ENCODE results near the gene KAT2A.
A peak's percentile ranks its signal among the peaks of the same experiment; 100 is the strongest.

The KAT2A gene

DNA sequence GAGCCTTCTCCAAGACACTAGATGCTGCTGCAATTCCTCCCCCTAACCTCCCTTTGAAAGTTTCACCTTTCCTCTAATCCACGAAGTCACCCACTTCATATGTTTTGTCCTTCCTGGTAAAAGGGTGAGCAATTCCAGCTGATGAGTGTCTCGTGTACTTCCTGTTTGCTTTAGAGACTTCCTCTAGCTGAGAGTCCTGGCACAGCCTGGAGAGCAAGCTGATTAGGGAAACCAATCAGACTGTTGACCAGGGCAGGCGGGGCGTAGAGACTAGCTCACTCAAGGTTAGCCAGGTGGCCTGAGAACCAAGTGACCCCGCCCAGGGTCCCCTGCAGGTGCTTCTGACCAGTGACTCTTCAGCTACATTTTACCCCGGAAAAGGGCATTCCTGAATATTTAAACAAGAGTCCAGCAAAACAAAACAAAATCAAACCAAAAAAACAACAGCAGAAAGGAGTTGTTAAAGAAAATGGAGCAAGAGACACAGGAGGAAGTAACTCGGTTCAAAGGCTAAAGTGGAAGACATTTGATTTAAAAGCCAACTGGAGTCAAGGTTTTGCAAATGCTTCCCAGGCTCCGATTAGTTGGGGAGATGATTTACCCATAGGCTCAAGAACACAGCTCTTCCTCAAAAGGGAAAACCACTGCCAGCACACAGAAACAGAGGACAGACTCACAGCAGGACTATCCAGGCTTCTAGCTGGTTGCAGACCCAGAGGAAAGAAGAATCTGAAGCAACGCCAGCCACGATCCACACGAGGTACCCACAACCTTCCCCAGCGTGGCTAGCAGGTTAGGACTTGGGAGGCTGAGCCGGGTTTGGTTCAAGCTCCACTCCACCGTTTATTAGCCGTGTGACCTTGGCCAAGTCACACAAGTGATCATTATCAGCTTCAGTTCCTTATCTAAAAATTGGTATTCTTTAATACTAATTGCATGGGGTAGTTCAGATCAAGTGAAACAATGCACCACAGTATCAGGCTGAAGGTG lies 14.8 kb upstream of the KAT2A start:
- no peak for DNase-seq (ENCODE audit: low read depth)

DNA sequence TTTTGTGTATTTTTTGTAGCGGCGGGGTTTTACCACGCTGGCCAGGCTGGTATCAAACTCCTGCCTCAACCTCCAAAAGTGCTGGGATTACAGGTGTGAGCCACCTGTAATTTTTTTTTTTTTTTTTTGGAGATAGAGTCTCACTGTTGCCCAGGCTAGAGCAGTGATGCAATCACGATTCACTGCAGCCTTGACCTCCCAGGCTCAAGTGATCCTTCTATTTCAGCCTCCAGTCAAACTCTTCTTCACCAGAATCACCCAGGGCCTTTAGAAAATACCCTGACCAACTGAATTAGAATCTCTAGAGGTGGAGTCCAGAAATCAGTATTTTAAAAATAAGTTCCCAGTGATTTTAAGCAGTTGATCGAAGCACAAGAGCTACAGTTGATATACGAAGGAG lies 14.0 kb upstream of the KAT2A start:
- DNase-seq (ENCODE audit: low read depth), result no peak

GRCh38 chr17:42133461-42134041 lies 12.4 kb upstream of the KAT2A start:
- DNase-seq (ENCODE audit: low read depth), result no peak

DNA sequence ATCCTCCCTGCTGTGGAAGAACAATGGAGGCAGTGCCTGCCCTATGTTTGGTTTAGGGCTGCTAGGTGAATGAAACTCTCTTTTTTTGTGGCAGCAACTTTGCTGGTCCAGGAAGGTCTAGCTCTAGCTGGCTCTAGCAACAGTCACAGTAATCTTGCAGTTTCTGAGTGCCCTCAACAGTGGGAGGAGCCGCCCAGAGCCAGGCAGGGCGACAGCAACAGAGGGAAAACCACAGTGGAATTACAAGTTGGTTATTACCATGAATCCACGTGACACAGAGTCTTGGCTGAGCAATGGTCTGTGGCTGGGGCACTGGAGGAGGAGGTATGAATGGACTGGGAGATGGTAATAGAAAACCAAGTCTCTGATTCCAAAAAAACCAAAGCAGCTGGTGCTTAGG lies 11.8 kb upstream of the KAT2A start:
- no peak for DNase-seq (ENCODE audit: low read depth)

DNA sequence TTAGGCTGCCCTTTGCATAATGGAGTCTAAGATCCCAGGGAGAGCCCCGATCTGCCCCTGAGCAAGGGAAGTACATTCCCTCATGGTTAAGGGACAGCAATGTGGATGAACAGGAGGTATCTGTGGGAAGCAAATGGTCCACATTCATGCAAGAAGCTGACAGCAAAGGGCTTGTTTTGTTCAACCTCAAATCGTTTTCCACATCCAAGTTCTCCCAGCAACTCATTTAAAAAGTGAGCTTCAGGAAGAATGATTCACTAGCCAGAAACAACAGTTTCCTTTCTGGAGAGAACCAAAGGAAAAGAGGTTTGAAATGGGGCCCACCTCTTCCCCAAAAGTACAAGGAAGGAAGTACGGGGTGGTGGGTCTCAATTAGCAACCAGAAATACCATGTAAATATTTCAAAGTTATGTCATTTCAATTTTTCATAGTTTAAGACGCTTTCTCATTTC lies 10.8 kb upstream of the KAT2A start:
- no peak for DNase-seq (ENCODE audit: low read depth)

DNA sequence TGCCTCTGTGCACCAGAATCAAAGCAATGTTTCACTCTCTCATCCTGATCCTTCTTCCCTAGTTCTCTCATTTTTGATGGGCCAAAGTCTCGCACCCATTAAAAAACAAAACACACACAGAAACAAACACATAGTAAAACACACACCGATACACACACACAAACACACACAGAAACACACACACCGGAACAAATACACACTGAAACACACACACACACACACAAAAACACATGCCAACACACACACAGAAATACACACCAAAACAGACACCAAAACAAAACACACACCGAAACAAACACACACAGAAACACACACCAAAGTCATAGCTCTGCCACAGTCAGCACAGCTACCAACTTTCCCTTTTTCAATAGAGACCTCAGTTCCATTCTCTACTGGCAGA lies 10.1 kb upstream of the KAT2A start:
- no peak for DNase-seq (ENCODE audit: low read depth)

DNA sequence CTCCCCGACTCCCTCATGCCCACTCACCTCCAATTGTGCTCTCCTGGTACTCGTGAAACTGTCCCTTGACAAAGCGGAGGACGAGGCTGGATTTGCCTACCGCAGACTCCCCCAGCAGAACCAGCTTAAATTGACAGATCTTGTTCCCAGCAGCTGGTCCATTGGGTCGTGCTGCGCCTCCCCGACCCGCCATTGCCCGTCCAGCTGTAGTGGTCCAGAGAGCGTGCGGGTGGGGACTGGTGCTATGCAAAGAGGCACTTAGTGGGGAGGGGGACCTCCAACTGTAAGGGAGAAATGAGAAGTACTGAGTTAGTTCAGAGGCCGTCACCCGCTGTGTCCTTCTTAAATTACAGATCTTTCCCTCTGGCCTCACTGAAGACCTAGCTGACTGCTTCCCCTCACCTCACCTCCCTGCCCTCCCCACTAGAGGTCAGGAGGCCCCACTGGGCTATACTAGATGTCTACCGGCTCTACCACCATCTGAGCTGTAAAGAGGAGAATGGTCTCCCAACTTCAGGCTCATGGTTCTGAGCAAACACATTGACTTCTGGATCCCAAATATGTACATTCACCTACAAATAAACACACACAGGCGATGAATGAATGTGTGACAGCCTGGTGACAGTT lies 9.3 kb upstream of the KAT2A start:
- no peak for DNase-seq (ENCODE audit: low read depth)

DNA sequence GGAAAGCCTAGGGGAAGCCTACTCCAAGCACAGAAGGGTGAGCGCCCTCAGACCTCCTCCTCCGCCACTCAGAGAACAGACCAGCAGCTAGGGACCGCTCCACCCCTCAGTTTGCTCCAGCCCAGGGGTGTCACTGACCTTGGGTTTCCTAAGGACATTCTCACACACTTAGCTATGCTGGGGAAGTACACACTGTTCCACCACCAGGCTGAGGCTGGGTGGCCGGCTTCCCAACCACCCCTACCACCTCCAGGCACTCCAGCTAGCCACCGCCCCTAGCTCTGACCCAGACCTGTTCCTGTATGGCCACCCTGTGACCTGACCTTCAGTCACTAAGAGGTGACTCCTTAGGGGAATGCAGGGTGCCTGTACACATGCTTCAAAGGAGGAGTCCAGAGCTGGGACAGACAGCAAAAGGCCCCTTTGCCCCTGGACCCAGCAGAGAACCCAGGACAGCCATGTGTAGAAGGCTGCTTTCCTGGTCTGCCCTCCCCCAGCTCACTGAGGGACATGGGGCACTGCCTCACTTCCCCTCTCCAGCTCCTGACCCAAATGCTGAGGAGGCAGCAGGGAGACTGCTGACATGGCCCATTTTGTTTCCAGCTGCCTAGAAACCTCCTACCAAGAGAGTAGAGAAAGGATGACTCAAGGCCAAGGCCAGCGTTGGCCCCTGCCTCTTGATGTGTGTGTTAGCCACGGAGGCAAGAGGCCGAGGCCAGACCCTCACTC lies 8.1 kb upstream of the KAT2A start:
- DNase-seq (ENCODE audit: low read depth), result no peak

- DNase-seq (ENCODE audit: low read depth), result no peak
These were observed 6.2 kb upstream of the KAT2A start for GRCh38 chr17:42127414-42127813.

GRCh38 chr17:42126836-42127235 lies 5.7 kb upstream of the KAT2A start:
- DNase-seq (ENCODE audit: low read depth), result no peak

DNA sequence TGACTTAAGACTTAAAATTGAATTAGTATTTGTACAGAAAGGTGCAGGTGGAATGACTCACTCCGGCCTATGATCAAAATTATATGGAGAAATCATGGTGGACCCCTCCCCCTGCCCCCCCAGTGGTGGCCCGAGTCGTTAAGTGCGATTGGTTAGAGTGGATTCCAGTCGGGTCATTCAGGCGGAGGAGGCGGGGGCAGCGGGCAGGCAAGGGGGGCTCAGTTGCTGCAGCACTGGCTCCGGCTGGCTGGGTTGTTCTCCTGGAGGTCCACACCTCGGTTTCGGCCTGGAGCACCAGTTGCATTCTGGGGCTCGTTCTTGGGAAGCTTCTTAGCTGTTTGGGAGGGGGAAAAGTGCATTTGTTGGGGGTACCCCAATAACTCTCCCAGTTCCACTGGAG lies 4.4 kb upstream of the KAT2A start:
- DNase-seq (ENCODE audit: low read depth), result no peak

- no peak for DNase-seq (ENCODE audit: low read depth)
These were observed 3.1 kb upstream of the KAT2A start for GRCh38 chr17:42124256-42124655.

- DNase-seq (ENCODE audit: low read depth), result no peak
These were observed 1.5 kb upstream of the KAT2A start, which contains the start of gene HSPB9 for GRCh38 chr17:42122371-42123303. TSS of gene HSPB9 (plus strand) at chr17:42122804. CDS start at chr17:42122851, 47 bp downstream.

DNA sequence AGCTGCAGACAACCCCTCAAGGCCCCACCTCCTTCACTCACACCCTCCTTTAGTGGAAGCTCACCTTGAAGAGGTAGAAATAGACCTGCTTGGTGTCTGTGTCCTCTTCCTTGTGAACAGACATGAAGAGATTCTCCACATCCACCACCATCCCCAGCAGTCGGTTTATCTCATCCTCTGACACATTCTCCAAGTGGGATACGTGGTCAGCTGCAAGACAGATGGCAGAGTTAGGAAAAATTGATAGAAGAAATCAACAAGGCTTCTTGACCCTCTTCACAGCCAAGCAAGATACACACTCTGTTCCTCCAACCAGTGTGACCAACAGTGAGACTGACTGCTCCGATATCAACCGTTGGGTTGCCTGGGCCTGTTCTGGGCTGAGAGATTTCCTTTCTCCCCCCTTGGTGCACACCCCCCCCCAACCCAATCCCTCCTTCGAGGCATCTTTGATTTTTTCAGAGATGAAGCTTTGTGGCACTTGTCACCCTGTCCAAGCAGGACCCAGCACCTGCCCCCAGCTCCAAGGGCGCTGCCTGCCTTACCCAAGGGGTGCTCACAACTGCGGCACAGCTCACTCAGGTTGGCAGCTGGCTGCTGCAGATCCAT lies 902 bp downstream of the KAT2A start:
- no peak for DNase-seq (ENCODE audit: low read depth)

DNA sequence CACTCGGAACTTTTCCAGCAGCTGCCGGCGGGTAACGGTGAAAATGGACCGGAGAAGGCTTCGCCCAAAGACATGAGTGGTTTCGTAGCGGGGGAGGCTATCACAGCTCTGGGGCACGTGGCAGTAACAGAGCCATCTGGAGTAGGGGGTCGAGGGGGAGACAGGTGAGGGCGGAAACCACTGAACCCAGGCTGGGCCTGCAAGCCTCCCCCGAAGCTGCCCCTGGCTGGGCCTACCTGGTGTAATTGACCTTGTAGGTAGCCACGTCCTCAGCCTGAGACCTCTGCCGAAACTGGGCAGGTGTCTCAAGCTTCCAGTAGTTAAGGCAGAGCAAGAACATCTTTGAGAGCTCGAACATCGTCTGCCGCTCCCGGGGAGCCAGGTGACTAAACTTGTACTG lies 1.9 kb downstream of the KAT2A start:
- no peak for DNase-seq (ENCODE audit: low read depth)

- no peak for DNase-seq (ENCODE audit: low read depth)
These were observed 2.6 kb downstream of the KAT2A start for GRCh38 chr17:42118545-42118944.

- DNase-seq (ENCODE audit: low read depth), result no peak
These were observed 3.0 kb downstream of the KAT2A start for GRCh38 chr17:42118126-42118510.

DNA sequence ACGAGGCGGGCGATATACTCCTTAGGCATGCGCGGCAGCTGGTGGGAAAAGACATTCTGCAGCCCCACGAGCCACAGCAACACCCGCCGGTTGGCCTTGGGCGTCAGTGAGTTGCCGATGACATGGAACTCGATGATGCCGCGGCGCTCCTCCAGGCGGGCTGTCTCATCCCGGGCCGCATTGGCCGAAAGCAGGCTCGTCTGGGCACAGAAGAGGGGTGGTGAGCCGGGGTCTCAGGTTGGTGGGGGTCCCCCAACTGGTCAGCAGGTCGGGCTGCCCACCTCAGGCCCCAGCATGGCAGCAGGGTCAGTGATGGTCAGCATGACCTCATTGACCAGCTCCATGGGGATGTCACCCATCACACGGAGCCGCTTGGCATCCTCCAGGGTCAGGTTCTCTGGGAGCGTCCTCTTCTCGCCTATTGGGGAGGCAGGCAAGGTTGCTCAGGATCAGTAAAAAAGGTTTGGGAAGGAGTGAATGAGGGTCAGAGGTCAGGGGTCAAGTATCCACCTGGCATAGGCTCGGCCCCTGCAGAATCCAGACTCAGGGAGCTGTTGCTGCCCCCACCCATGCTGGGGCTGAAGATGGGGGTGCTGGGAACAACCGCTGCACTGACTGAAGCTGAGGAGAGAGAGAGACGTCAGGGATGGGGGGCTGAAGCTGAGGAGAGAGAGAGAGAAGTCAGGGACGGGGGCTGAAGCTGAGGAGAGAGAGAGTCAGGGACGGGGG lies 3.6 kb downstream of the KAT2A start:
- no peak for DNase-seq (ENCODE audit: low read depth)

DNA sequence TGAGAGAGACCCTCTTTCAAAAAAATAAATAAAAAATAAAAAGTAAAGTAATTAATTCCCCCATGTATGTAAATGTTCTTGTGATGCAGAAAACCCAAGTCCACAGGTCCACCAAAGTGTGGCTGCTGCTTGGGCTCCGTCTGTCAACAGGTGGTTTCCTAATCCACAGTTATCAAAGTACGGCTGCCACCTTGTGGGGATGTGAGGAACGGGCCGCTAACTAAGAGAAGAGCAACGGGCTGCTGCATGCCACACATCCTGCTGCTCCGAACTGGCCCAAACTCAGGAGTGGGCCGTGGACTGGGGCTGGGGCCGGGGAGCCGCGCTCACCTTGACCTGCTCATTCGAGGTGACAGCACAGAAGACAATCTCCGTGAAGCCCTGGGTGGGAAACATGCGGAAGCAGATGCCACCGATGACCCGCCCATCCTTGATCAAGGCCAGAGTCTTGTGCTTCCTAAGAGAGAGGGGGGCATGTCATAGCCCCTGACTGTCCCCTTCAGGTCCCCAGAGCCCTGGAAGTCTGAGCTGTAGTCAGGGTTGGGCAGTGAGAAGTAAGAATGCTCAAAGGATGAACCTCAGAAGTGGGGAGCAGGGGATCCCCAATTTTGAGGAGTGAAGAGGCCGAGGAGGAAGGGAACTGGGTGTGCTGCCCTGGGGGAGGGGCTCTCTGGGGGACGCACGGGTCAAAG lies 4.3 kb downstream of the KAT2A start:
- peak; percentile 62 for DNase-seq (ENCODE audit: low read depth)

All from T-helper 22 cell (primary cell).